ENCODE measurements around the gene RELN. TPM values are rescaled to one million over a fixed set of nuclear protein-coding genes. Genes with fewer than 3 reads are reported as not detected.

Gene RELN
- total RNA-seq, 2 experiments from 2014 or later = not detected

- intact Hi-C loops (cut with DNase I, micrococcal nuclease) = no loop called here
- ATAC-seq = no peak
- Mint-ChIP-seq H3K36me3 (ENCODE audit: low read depth) (no peaks in the 10 kb centered on the region), H3K9me3 (ENCODE audit: low read depth) (peaks cover 2% of the 10 kb centered on the region), H3K4me1 (no peaks in the 10 kb centered on the region), H3K27ac (no peak overlapping the region), H3K4me3 (no peak overlapping the region), H3K27me3 (peaks cover 12% of the 10 kb centered on the region)
- ChIA-PET POLR2A (no interaction called here), CTCF (no interaction called here)
- no peak for DNase-seq
Measured at GRCh38 chr7:103887050-103887449, 102.4 kb downstream of the RELN start.

DNA sequence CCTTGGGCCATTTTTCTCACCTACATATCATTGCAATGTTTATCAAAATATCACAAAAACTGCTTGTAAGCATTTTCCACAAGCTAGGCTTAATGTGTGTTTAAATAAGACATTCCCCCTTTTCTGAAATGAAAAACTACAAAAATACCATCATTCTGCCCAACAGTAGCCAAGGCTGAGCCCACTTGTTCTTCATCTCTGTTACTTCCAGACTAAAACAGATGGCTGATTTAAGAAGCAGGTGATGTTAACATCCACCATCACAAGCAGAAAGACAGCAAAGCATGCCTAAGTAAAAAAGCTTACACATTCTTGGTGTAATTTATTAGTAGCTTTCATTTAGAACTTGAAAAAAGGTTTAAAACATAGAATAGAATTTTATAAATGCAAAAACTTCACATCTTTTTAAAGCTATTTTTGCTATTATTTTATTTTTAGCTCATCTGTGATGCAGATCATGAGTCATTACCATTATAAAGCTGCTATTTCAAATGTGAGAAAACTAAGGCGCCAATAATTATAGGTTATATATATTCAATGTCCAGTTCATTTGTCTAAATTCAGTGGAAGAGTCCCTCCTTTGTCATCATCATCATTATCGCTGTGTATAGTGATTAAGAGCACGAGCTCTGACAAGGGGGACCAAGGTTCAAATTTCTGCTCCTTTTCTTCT is 109.4 kb downstream of the RELN start:
- ChIA-PET CTCF (interaction anchor here (0.6 to 1.1 kb wide), 3 partner anchors 8 to 17 kb away, joined by 3 read pairs; no protein-coding TSS in a partner anchor), POLR2A (no interaction called here)
- DNase-seq = no peak

GRCh38 chr7:103879411-103879810 is 110.0 kb downstream of the RELN start:
- no peak for DNase-seq
- ATAC-seq = no peak
- CTCF ChIA-PET = interaction anchor here (1.0 to 1.1 kb wide), 2 partner anchors 9 to 16 kb away, joined by 3 read pairs; no protein-coding TSS in a partner anchor

More for the DNA sequence above, 109.4 kb downstream of the RELN start:
- Mint-ChIP-seq H3K27ac (no peak overlapping the region), H3K4me3 (no peak overlapping the region), H3K36me3 (ENCODE audit: low read depth) (no peaks in the 10 kb centered on the region), H3K4me1 (no peaks in the 10 kb centered on the region), H3K27me3 (peaks cover 11% of the 10 kb centered on the region), H3K9me3 (ENCODE audit: low read depth) (peaks cover 2% of the 10 kb centered on the region)
- ATAC-seq = no peak
- intact Hi-C loops (cut with DNase I, micrococcal nuclease) = no loop called here

GRCh38 chr7:103877565-103877964 is 111.9 kb downstream of the RELN start:
- ChIA-PET CTCF (no interaction called here), POLR2A (no interaction called here)
- DNase-seq (no peak), ATAC-seq (no peak)
- intact Hi-C loops (cut with DNase I, micrococcal nuclease) = no loop called here
- Mint-ChIP-seq H3K4me3 (no peak overlapping the region), H3K27me3 (peaks cover 6% of the 10 kb centered on the region), H3K4me1 (no peaks in the 10 kb centered on the region), H3K36me3 (ENCODE audit: low read depth) (no peaks in the 10 kb centered on the region), H3K27ac (no peak overlapping the region), H3K9me3 (ENCODE audit: low read depth) (no peaks in the 10 kb centered on the region)

More at GRCh38 chr7:103879411-103879810, 110.0 kb downstream of the RELN start:
- Mint-ChIP-seq H3K4me1 (no peaks in the 10 kb centered on the region), H3K27ac (no peak overlapping the region), H3K36me3 (ENCODE audit: low read depth) (no peaks in the 10 kb centered on the region), H3K4me3 (no peak overlapping the region), H3K9me3 (ENCODE audit: low read depth) (peaks cover 2% of the 10 kb centered on the region), H3K27me3 (peaks cover 11% of the 10 kb centered on the region)
- intact Hi-C loops (cut with DNase I, micrococcal nuclease) = no loop called here
- POLR2A ChIA-PET = no interaction called here

DNA sequence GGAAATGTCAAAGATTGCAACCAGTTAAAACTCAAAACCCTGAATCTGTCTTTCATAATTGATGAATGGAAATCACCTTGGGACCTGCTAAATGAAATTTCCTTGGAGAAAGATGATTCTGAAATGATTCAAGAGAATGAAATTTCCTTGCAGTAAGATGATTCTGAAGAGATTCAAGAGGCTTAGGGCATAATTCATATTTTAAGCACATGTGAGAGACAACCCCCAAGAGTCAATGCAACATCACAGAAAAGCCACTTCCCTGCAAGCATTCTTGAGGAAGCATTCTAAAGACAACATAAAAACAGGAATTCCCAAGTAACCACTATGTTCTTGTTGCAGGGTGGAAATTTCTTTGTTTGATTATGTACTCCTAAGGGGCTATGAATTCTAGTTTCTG is 113.7 kb downstream of the RELN start:
- ATAC-seq (no peak), DNase-seq (no peak)
- Mint-ChIP-seq H3K27ac (no peak overlapping the region), H3K4me1 (no peaks in the 10 kb centered on the region), H3K9me3 (ENCODE audit: low read depth) (peaks cover 2% of the 10 kb centered on the region), H3K27me3 (peaks cover 4% of the 10 kb centered on the region), H3K4me3 (no peak overlapping the region), H3K36me3 (ENCODE audit: low read depth) (no peaks in the 10 kb centered on the region)
- intact Hi-C loops (cut with DNase I, micrococcal nuclease) = no loop called here
- POLR2A ChIA-PET = no interaction called here
- CTCF ChIA-PET = no interaction called here

GRCh38 chr7:103871473-103871872 is 118.0 kb downstream of the RELN start:
- ATAC-seq = no peak

DNA sequence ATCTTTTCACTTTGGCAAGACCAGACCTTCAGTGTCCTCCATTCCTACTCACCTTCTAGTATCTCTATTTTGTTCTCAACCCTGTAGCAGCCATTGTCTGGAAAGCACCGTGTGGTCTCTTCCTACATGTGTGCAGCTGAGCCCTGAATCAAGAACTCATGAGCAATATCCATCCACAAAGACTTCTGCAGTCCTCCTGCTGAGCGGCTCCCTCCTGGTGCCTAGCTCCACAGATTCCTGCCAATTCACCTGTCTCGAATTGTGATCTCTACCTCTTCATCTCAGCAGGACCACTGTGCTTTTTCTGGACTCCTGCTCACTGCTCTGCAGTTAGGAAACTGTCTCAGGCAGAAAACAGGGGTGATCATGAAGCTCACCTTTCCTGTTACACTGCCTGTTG is 118.8 kb downstream of the RELN start:
- Mint-ChIP-seq H3K9me3 (ENCODE audit: low read depth) (peaks cover 2% of the 10 kb centered on the region), H3K4me1 (no peaks in the 10 kb centered on the region), H3K27me3 (no peaks in the 10 kb centered on the region), H3K27ac (no peak overlapping the region), H3K36me3 (ENCODE audit: low read depth) (no peaks in the 10 kb centered on the region), H3K4me3 (no peak overlapping the region)
- intact Hi-C loops (cut with DNase I, micrococcal nuclease) = no loop called here
- DNase-seq (no peak), ATAC-seq (no peak)
- ChIA-PET POLR2A (no interaction called here), CTCF (no interaction called here)

More at GRCh38 chr7:103871473-103871872, 118.0 kb downstream of the RELN start:
- Mint-ChIP-seq H3K4me3 (no peak overlapping the region), H3K9me3 (ENCODE audit: low read depth) (peaks cover 2% of the 10 kb centered on the region), H3K36me3 (ENCODE audit: low read depth) (no peaks in the 10 kb centered on the region), H3K27ac (no peak overlapping the region), H3K4me1 (no peaks in the 10 kb centered on the region), H3K27me3 (no peaks in the 10 kb centered on the region)
- ChIA-PET POLR2A (no interaction called here), CTCF (no interaction called here)
- intact Hi-C loops (cut with DNase I, micrococcal nuclease) = no loop called here
- no peak for DNase-seq

GRCh38 chr7:103867874-103868273 is 121.6 kb downstream of the RELN start:
- peaks cover 2% of the 10 kb centered on the region for H3K9me3 Mint-ChIP-seq (ENCODE audit: low read depth)

GRCh38 chr7:103866919-103867318 is 122.5 kb downstream of the RELN start:
- H3K27ac Mint-ChIP-seq = no peak overlapping the region
- ChIA-PET CTCF (no interaction called here), POLR2A (no interaction called here)
- no peak for ATAC-seq
- peaks cover 2% of the 10 kb centered on the region for H3K9me3 Mint-ChIP-seq (ENCODE audit: low read depth)
- H3K4me1 Mint-ChIP-seq = no peaks in the 10 kb centered on the region
- no peaks in the 10 kb centered on the region for H3K27me3 Mint-ChIP-seq
- no peaks in the 10 kb centered on the region for H3K36me3 Mint-ChIP-seq (ENCODE audit: low read depth)
- DNase-seq = no peak
- no peak overlapping the region for H3K4me3 Mint-ChIP-seq
- intact Hi-C loops (cut with DNase I, micrococcal nuclease) = no loop called here

More at GRCh38 chr7:103867874-103868273, 121.6 kb downstream of the RELN start:
- CTCF ChIA-PET = interaction anchor here (0.6 kb wide), 1 partner anchor 12 kb away, joined by 3 read pairs; no protein-coding TSS in a partner anchor
- DNase-seq = no peak
- no peak for ATAC-seq
- Mint-ChIP-seq H3K27me3 (no peaks in the 10 kb centered on the region), H3K4me3 (no peak overlapping the region), H3K36me3 (ENCODE audit: low read depth) (no peaks in the 10 kb centered on the region), H3K4me1 (no peaks in the 10 kb centered on the region), H3K27ac (no peak overlapping the region)
- intact Hi-C loops (cut with DNase I, micrococcal nuclease) = no loop called here
- POLR2A ChIA-PET = no interaction called here

GRCh38 chr7:103865442-103865841 is 124.0 kb downstream of the RELN start:
- Mint-ChIP-seq H3K36me3 (ENCODE audit: low read depth) (no peaks in the 10 kb centered on the region), H3K27me3 (no peaks in the 10 kb centered on the region), H3K4me3 (no peak overlapping the region), H3K4me1 (no peaks in the 10 kb centered on the region), H3K9me3 (ENCODE audit: low read depth) (no peaks in the 10 kb centered on the region), H3K27ac (no peak overlapping the region)
- DNase-seq = no peak
- intact Hi-C loops (cut with DNase I, micrococcal nuclease) = no loop called here
- ATAC-seq = no peak
- ChIA-PET CTCF (no interaction called here), POLR2A (no interaction called here)

GRCh38 chr7:103862302-103863035 is 127.0 kb downstream of the RELN start:
- DNase-seq (no peak), ATAC-seq (no peak)
- ChIA-PET CTCF (interaction anchor here (1.1 kb wide), 1 partner anchor 17 kb away, joined by 3 read pairs; no protein-coding TSS in a partner anchor), POLR2A (no interaction called here)
- Mint-ChIP-seq H3K36me3 (ENCODE audit: low read depth) (no peaks in the 10 kb centered on the region), H3K27ac (no peak overlapping the region), H3K4me3 (no peak overlapping the region), H3K4me1 (no peaks in the 10 kb centered on the region), H3K9me3 (ENCODE audit: low read depth) (no peaks in the 10 kb centered on the region), H3K27me3 (peaks cover 2% of the 10 kb centered on the region)
- intact Hi-C loops (cut with DNase I, micrococcal nuclease) = no loop called here

DNA sequence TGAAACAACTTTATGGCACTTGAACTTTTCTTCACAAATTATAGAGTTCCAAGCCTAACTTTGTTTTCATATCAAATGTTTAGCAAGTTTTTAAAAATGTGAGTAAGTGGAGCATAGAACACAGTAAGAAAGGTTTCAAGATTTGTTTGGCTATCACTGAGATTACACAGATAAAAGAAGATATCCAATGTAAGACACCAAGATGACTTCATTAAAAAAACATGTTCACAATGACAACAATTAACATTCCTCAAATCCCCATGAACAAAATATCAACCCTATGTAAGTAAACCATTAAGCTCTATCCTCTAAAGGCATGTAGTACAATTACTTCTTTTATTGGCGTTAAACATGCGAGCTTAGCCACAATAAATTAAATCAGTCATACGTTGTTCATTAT is 129.7 kb downstream of the RELN start:
- ATAC-seq = no peak
- ChIA-PET POLR2A (no interaction called here), CTCF (no interaction called here)
- no peak for DNase-seq
- H3K9me3 Mint-ChIP-seq (ENCODE audit: low read depth) = no peaks in the 10 kb centered on the region
- peaks cover 11% of the 10 kb centered on the region for H3K27me3 Mint-ChIP-seq
- H3K4me3 Mint-ChIP-seq = no peak overlapping the region
- no peaks in the 10 kb centered on the region for H3K4me1 Mint-ChIP-seq
- no peak overlapping the region for H3K27ac Mint-ChIP-seq
- H3K36me3 Mint-ChIP-seq (ENCODE audit: low read depth) = no peaks in the 10 kb centered on the region
- intact Hi-C loops (cut with DNase I, micrococcal nuclease) = no loop called here

Measured in activated CD4-positive, alpha-beta T cell treated with anti-CD3 and anti-CD28 coated beads for 36 hours (primary cell).